PC-9 (cell line): ENCODE data around the gene KCNA1.

ENCODE experiments used
- EZH2 ChIP-seq: fragments of 200-600 bp; sonication (generic); IDR thresholded peaks from 2 replicates; pipeline ENCODE4 v1.8.0; 2017; ENCODE audit warnings: antibody characterized with exemption, low read depth
- TF ChIP-seq, protein P1 (sequence below): fragments of 200-600 bp; sonication (generic); conservative IDR thresholded peaks from 2 replicates; pipeline ENCODE4 v1.6.1; 2017; ENCODE audit warnings: mixed run types, antibody characterized with exemption, mild to moderate bottlenecking, moderate library complexity

DNA sequence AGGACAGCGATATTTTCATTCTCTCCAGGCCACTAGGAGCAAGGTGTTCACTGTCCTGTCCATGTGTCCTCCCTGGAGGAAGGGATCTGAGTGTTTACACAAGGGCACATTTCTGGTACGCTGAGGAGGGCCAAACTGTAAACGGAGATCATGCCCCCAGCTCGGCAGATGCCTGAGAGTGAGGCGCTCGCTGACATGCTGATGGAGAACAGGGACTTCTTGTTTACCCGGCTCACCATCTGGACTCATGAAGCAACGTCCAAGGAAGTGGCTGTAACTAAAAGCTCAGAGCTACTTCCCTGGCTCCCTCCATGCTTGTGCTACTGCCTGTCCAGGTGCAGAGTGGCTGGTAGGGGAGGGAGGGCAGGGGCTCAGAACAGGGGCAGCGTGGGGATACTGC, 43.4 kb upstream of the KCNA1 start:
- TF ChIP-seq, protein P1, sequence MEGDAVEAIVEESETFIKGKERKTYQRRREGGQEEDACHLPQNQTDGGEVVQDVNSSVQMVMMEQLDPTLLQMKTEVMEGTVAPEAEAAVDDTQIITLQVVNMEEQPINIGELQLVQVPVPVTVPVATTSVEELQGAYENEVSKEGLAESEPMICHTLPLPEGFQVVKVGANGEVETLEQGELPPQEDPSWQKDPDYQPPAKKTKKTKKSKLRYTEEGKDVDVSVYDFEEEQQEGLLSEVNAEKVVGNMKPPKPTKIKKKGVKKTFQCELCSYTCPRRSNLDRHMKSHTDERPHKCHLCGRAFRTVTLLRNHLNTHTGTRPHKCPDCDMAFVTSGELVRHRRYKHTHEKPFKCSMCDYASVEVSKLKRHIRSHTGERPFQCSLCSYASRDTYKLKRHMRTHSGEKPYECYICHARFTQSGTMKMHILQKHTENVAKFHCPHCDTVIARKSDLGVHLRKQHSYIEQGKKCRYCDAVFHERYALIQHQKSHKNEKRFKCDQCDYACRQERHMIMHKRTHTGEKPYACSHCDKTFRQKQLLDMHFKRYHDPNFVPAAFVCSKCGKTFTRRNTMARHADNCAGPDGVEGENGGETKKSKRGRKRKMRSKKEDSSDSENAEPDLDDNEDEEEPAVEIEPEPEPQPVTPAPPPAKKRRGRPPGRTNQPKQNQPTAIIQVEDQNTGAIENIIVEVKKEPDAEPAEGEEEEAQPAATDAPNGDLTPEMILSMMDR: no peak
- no peak for TF ChIP-seq EZH2
